Adrenal gland (tissue), 12 donors: ENCODE results near the gene RTRAF. TPM values are rescaled to one million over a fixed set of nuclear protein-coding genes. Genes with fewer than 3 reads are reported as not detected.

ENCODE experiments used
- DNase-seq, 7 donors: peaks; one replicate each; pipeline ENCODE4 v3.0.0-alpha.2; 2019 to 2020
- H3K27ac ChIP-seq, 5 donors: fragments of 200-600 bp; sonication (generic) in 4 of 5; 1 replicate in 3 of 5; 2 replicates in 2 of 5; pipeline versions ENCODE4 v1.5.1 to v1.8.0; 2016 to 2020; ENCODE audit warnings: mild to moderate bottlenecking in 1 of 5
- H3K27me3 ChIP-seq: fragments of 200-600 bp; 2 replicates; pipeline ENCODE4 v1.8.0; 2021
- H3K36me3 ChIP-seq, 2 donors: fragments of 200-600 bp; replicated peaks in 1 of 2; 1 replicate in 1 of 2; 2 replicates in 1 of 2; pipeline versions ENCODE4 v1.5.1 to v1.8.0; 2018 to 2022
- H3K4me1 ChIP-seq, 2 donors: fragments of 200-600 bp; replicated peaks in 1 of 2; 1 replicate in 1 of 2; 2 replicates in 1 of 2; pipeline versions ENCODE4 v1.5.1 to v1.8.0; 2018 to 2021
- H3K4me3 ChIP-seq, 4 donors: fragments of 200-600 bp; sonication (generic) in 3 of 4; one replicate each; pipeline ENCODE4 v1.5.1; 2016 to 2018
- H3K9me3 ChIP-seq, 3 donors: fragments of 200-600 bp; sonication (generic) in 1 of 3; replicated peaks in 1 of 3; 1 replicate in 2 of 3; 2 replicates in 1 of 3; pipeline versions ENCODE4 v1.5.1 to v1.8.0; 2016 to 2021
- POLR2A ChIP-seq, 2 donors: fragments of 450-650 bp; IDR thresholded peaks; one replicate each; pipeline ENCODE4 v1.6.1; 2017; ENCODE audit warnings: antibody characterized with exemption in 2 of 2, mild to moderate bottlenecking in 2 of 2, moderate library complexity in 1 of 2
- WGBS, 4 donors: extraction: QIAGEN DNeasy Blood & Tissue Kit in 2 of 4; methylation state at CpG; one replicate each; pipeline versions ENCODE4 v1.1.5 to v1.1.7; 2013 to 2017; 5-methylcytosine and 5-hydroxymethylcytosine counted together
- intact Hi-C, 2 donors: fragments of 100-400 bp; cut with DNase I; formaldehyde crosslinking; loops; one replicate each; pipeline versions ENCODE4 v1.14.1 to v1.15.0; 2022 to 2023
- polyA plus RNA-seq, 3 donors: library from polyadenylated mRNA; stranded (reverse); fragments of 200-250 nt in 2 of 3; fragments of 350-450 nt in 1 of 3; fragmentation: Illumina TruSeq in 1 of 3; extraction: RNeasy Lipid Tissue Mini Kit (QIAGEN cat#74804) in 1 of 3; gene quantifications; one replicate each; pipeline ENCODE4 v1.2.3, GENCODE V29; 2013 to 2014
- total RNA-seq, 9 donors: library from RNA; depleted of rRNA in 4 of 9; stranded (reverse); fragments of >200 nt in 4 of 9; fragments of 120-200 nt in 1 of 9; fragmentation: NEBNext Ultra II Directional in 1 of 9; extraction: Animal tissue kit (Norgen Biotek cat#: 25700) in 1 of 9; gene quantifications; one replicate each; pipeline versions ENCODE4 v1.1.0 to v1.2.4, GENCODE V29; 2013 to 2023
- TF ChIP-seq, protein P1 (sequence below), 6 experiments: fragments of 450-650 bp in 4 of 6; fragments of 200-600 bp in 2 of 6; sonication (generic) in 1 of 6; IDR thresholded peaks; 1 replicate in 5 of 6; 2 replicates in 1 of 6; pipeline versions ENCODE4 v1.5.1 to v1.8.0; 2016 to 2021; ENCODE audit warnings: antibody characterized with exemption in 6 of 6, mild to moderate bottlenecking in 2 of 6, moderate library complexity in 1 of 6
- donor health status: healthy with polysubstance abuse.
- donor health status: Bipolar disorder and iron deficiency.
- donor health status: DM: yes; HTN: yes; CAD: no.
- donor health status: DM: no; HTN: no; CAD: no.
- donor health status: DM: no; HTN: no; CAD: no.
- donor health status: DM: yes; HTN: yes; CAD: no.

Gene RTRAF
- total and polyA plus RNA-seq, 12 donors: 12.9 to 308 (median 168) TPM

DNA sequence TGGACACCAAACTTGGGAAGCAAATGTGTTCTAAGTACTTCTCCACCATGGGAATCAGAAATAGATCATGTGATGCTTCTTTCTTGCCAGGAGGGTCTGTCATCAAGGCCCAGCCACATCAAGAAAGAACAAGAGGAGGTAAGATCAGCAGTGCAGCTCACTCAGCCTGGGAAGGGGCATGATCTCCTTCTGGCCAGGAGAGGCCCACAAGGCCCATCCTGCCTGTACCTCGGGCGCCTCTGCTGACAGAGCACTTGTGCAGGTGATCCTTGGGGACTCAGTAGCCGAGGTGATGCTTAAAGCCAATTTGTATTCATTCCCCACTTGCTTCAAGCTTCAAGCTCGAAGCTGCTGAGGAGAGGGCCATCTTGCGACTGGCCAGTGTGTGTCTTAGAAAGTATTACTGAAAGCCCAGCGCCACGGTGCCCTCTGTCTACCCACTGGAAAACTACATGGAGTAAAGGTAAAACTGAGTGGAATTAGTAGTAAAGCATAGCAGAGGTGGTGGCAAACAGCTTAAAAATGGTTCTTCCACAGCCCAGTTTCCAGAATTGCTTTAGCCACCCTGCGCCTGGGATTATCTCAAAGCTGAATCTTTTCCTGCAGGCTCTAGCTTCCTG, 26.2 kb downstream of the RTRAF start:
- Histone ChIP-seq H3K27ac (no peak overlapping the region), H3K4me1 (peaks cover 0 to 6% of the 10 kb centered on the region in 2 donors), H3K4me3 (no peak overlapping the region), H3K36me3 (peaks cover 0 to 15% of the 10 kb centered on the region in 2 donors), H3K9me3 (no peaks in the 10 kb centered on the region), H3K27me3 (no peaks in the 10 kb centered on the region)
- TF ChIP-seq, protein P1, sequence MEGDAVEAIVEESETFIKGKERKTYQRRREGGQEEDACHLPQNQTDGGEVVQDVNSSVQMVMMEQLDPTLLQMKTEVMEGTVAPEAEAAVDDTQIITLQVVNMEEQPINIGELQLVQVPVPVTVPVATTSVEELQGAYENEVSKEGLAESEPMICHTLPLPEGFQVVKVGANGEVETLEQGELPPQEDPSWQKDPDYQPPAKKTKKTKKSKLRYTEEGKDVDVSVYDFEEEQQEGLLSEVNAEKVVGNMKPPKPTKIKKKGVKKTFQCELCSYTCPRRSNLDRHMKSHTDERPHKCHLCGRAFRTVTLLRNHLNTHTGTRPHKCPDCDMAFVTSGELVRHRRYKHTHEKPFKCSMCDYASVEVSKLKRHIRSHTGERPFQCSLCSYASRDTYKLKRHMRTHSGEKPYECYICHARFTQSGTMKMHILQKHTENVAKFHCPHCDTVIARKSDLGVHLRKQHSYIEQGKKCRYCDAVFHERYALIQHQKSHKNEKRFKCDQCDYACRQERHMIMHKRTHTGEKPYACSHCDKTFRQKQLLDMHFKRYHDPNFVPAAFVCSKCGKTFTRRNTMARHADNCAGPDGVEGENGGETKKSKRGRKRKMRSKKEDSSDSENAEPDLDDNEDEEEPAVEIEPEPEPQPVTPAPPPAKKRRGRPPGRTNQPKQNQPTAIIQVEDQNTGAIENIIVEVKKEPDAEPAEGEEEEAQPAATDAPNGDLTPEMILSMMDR (IDR thresholded peaks at IDR 0.05): peak; percentile 20 to 44 (median 34)
- no peak for TF ChIP-seq POLR2A (IDR thresholded peaks at IDR 0.05)
- intact Hi-C loops: no loop called here
- DNase-seq: peak in 5 of 7 donors; percentile 39 to 67 (median 49)
- 62 to 75% (median 70%) methylated on average over 8 of the region's 8 CpGs for WGBS, 4 donors

DNA sequence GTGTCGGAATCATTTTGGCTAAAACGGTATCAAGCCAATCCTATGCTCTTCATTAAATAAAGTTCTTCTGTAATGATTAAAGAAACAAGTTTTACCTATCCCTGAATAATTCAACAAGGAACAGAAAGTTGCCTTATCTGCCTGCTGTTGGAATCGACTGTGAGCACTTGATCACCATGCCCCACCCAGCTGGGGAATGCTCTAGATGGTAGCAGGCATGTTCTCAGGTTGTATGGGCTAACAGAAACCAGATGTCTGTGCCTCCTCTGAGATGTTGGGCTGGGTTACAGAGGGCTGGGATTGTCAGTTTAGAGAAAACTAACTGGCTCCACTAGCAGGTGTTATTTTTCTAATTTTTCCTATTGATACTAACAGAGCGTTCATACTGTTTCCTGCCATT, 28.9 kb downstream of the RTRAF start:
- DNase-seq: no peak
- Histone ChIP-seq H3K4me3 (no peak overlapping the region), H3K36me3 (no peaks in the 10 kb centered on the region), H3K27ac (peak overlapping the region in 1 of 5 donors; percentile 21), H3K27me3 (no peaks in the 10 kb centered on the region), H3K9me3 (no peaks in the 10 kb centered on the region), H3K4me1 (peaks cover 0 to 6% of the 10 kb centered on the region in 2 donors)
- intact Hi-C loops: no loop called here
- WGBS, 4 donors: 86 to 93% (median 88%) methylated on average over 4 of the region's 4 CpGs
- TF ChIP-seq, protein P1 (IDR thresholded peaks at IDR 0.05): no peak
- no peak for TF ChIP-seq POLR2A (IDR thresholded peaks at IDR 0.05)

DNA sequence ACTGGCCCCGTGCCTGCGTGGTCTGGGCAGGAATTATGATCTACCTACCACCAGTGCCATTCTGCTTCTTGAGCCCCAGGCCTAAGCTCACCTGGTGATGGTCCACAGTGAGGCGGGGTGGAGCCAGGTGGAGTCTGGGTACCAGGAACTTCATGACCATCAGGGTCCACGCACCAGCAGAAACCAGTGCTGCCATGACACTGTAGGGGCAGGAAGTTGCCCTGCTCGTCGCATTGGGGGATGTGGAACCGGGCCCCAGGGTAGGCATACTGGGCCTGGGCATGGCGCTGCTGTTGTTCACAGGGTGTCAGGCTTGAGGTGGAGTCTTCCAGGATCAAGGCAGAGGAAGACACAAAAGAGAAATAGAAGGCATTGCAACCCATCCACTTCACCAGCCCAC, 29.6 kb downstream of the RTRAF start:
- TF ChIP-seq, protein P1 (IDR thresholded peaks at IDR 0.05): no peak
- TF ChIP-seq POLR2A (IDR thresholded peaks at IDR 0.05): no peak
- H3K27me3 ChIP-seq: no peaks in the 10 kb centered on the region
- H3K27ac ChIP-seq: peak overlapping the region in 1 of 5 donors; percentile 21
- 76 to 98% (median 96%) methylated on average over 7 to 8 of the region's 8 CpGs for WGBS, 4 donors
- intact Hi-C loops: no loop called here
- no peaks in the 10 kb centered on the region for H3K36me3 ChIP-seq
- no peak for DNase-seq
- peaks cover 0 to 6% of the 10 kb centered on the region in 2 donors for H3K4me1 ChIP-seq
- no peaks in the 10 kb centered on the region for H3K9me3 ChIP-seq
- H3K4me3 ChIP-seq: no peak overlapping the region

DNA sequence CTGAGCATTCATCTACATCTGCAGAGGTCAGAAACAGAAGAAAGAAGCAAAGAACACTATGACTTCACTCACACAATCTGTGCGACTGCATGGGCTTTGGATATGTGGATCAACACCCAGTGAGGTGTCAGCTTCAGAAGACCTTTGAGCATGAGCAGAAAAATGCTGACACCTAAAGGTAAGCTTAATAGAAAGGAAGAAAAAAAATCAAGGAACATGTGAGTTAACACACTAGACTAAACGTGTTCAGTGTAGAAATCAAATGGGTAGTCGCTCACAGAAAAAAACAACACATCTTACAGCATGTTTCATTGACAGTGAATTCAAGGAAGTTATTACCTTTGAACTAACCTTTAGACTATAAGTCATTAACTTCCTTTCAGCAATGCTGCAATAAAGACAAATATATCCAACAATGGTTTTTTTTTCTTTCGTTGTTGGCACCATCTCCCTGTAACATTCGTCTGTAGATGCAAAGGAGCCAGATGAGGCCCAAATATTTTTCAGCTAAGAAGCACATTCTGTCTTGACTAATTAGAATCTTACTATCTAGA, 30.9 kb downstream of the RTRAF start:
- DNase-seq: no peak
- Histone ChIP-seq H3K4me1 (peaks cover 0 to 3% of the 10 kb centered on the region in 2 donors), H3K4me3 (no peak overlapping the region), H3K9me3 (no peaks in the 10 kb centered on the region), H3K36me3 (no peaks in the 10 kb centered on the region), H3K27ac (no peak overlapping the region), H3K27me3 (no peaks in the 10 kb centered on the region)
- 65 to 72% (median 70%) methylated on average over 5 of the region's 5 CpGs for WGBS, 4 donors
- no peak for TF ChIP-seq POLR2A (IDR thresholded peaks at IDR 0.05)
- TF ChIP-seq, protein P1 (IDR thresholded peaks at IDR 0.05): no peak
- intact Hi-C loops: no loop called here
